ENCODE results near the gene SELENOF.
"Not testable (repeated sequence)": the region's sequence is repeated elsewhere in the genome, so short reads cannot be mapped to it uniquely, and the experiment has no call there.

SELENOF gene

GRCh38 chr1:86871001-86871400 lies 42.9 kb downstream of the SELENOF start:
- Histone ChIP-seq H3K56ac (ENCODE audit: low read length) (no peak overlapping the region), H3K4ac (ENCODE audit: low read depth, low read length) (no peak overlapping the region), H3K4me1 (ENCODE audit: control insufficient read depth, low read depth, low read length) (no peaks in the 10 kb centered on the region), H3K79me2 (ENCODE audit: control insufficient read depth, insufficient read depth, low read length) (no peaks in the 10 kb centered on the region), H2BK15ac (replicated peaks; ENCODE audit: low read depth) (no peak overlapping the region), H2BK5ac (ENCODE audit: low read length) (no peak overlapping the region), H3K27ac (ENCODE audit: low read depth, low read length) (no peak overlapping the region), H2BK120ac (ENCODE audit: low read depth, low read length) (no peak overlapping the region), H3K4me3 (ENCODE audit: low read length) (no peak overlapping the region), H3K36me3 (ENCODE audit: control insufficient read depth, insufficient read depth, low read length) (no peaks in the 10 kb centered on the region), H3K18ac (ENCODE audit: low read length) (no peak overlapping the region), H3K79me1 (ENCODE audit: low read length) (no peaks in the 10 kb centered on the region), H3K4me2 (ENCODE audit: low read length) (no peak overlapping the region), H3K23ac (ENCODE audit: low read length) (no peak overlapping the region), H3K9ac (ENCODE audit: low read length) (no peak overlapping the region), H4K5ac (ENCODE audit: low read length) (no peak overlapping the region), H3K27me3 (ENCODE audit: insufficient read depth, low read length, poor library complexity) (no peaks in the 10 kb centered on the region), H2AK5ac (ENCODE audit: low read length) (no peak overlapping the region), H4K8ac (ENCODE audit: low read depth, low read length) (no peak overlapping the region)
- no peak for DNase-seq
- no CpG with 5 or more reads among the region's 3 CpGs for WGBS (ENCODE audit: extremely low coverage, insufficient coverage, low lambda C conversion rate)

GRCh38 chr1:86868477-86868876 lies 45.4 kb downstream of the SELENOF start:
- H3K79me1 ChIP-seq (ENCODE audit: low read length), result no peaks in the 10 kb centered on the region
- no peak overlapping the region for H4K8ac ChIP-seq (ENCODE audit: low read depth, low read length)
- no peak for DNase-seq
- H2AK5ac ChIP-seq (ENCODE audit: low read length), result no peak overlapping the region
- no peak overlapping the region for H2BK15ac ChIP-seq (replicated peaks; ENCODE audit: low read depth)
- no peak overlapping the region for H3K23ac ChIP-seq (ENCODE audit: low read length)
- no peaks in the 10 kb centered on the region for H3K36me3 ChIP-seq (ENCODE audit: control insufficient read depth, insufficient read depth, low read length)
- H3K4me3 ChIP-seq (ENCODE audit: low read length), result no peak overlapping the region
- no peak overlapping the region for H3K18ac ChIP-seq (ENCODE audit: low read length)
- WGBS (ENCODE audit: extremely low coverage, insufficient coverage, low lambda C conversion rate), result no CpG with 5 or more reads among the region's 1 CpG
- no peaks in the 10 kb centered on the region for H3K4me1 ChIP-seq (ENCODE audit: control insufficient read depth, low read depth, low read length)
- no peak overlapping the region for H3K27ac ChIP-seq (ENCODE audit: low read depth, low read length)
- no peak overlapping the region for H3K56ac ChIP-seq (ENCODE audit: low read length)
- H3K9ac ChIP-seq (ENCODE audit: low read length), result no peak overlapping the region
- no peak overlapping the region for H4K5ac ChIP-seq (ENCODE audit: low read length)
- H3K4ac ChIP-seq (ENCODE audit: low read depth, low read length), result no peak overlapping the region
- no peak overlapping the region for H2BK120ac ChIP-seq (ENCODE audit: low read depth, low read length)
- H2BK5ac ChIP-seq (ENCODE audit: low read length), result no peak overlapping the region
- H3K4me2 ChIP-seq (ENCODE audit: low read length), result no peak overlapping the region
- H3K79me2 ChIP-seq (ENCODE audit: control insufficient read depth, insufficient read depth, low read length), result no peaks in the 10 kb centered on the region
- no peaks in the 10 kb centered on the region for H3K27me3 ChIP-seq (ENCODE audit: insufficient read depth, low read length, poor library complexity)

- not testable (repeated sequence) for H3K23ac ChIP-seq (ENCODE audit: low read length); H3K4me2 ChIP-seq (ENCODE audit: low read length); H2BK120ac ChIP-seq (ENCODE audit: low read depth, low read length); H3K79me1 ChIP-seq (ENCODE audit: low read length); H4K5ac ChIP-seq (ENCODE audit: low read length); H3K36me3 ChIP-seq (ENCODE audit: control insufficient read depth, insufficient read depth, low read length); H3K79me2 ChIP-seq (ENCODE audit: control insufficient read depth, insufficient read depth, low read length); H2BK15ac ChIP-seq (replicated peaks; ENCODE audit: low read depth); DNase-seq; H3K4ac ChIP-seq (ENCODE audit: low read depth, low read length); H3K18ac ChIP-seq (ENCODE audit: low read length); H3K9ac ChIP-seq (ENCODE audit: low read length); H2BK5ac ChIP-seq (ENCODE audit: low read length); H3K4me1 ChIP-seq (ENCODE audit: control insufficient read depth, low read depth, low read length); H4K8ac ChIP-seq (ENCODE audit: low read depth, low read length); H2AK5ac ChIP-seq (ENCODE audit: low read length); H3K4me3 ChIP-seq (ENCODE audit: low read length); H3K27ac ChIP-seq (ENCODE audit: low read depth, low read length); H3K27me3 ChIP-seq (ENCODE audit: insufficient read depth, low read length, poor library complexity); H3K56ac ChIP-seq (ENCODE audit: low read length)
- no CpG with 5 or more reads among the region's 4 CpGs for WGBS (ENCODE audit: extremely low coverage, insufficient coverage, low lambda C conversion rate)
These were observed 46.6 kb downstream of the SELENOF start for GRCh38 chr1:86867278-86867677.

GRCh38 chr1:86866665-86867064 lies 47.3 kb downstream of the SELENOF start:
- Histone ChIP-seq H3K79me1 (ENCODE audit: low read length) (no peaks in the 10 kb centered on the region), H3K27me3 (ENCODE audit: insufficient read depth, low read length, poor library complexity) (no peaks in the 10 kb centered on the region), H2BK5ac (ENCODE audit: low read length) (no peak overlapping the region), H3K18ac (ENCODE audit: low read length) (no peak overlapping the region), H3K9ac (ENCODE audit: low read length) (no peak overlapping the region), H2BK15ac (replicated peaks; ENCODE audit: low read depth) (no peak overlapping the region), H3K79me2 (ENCODE audit: control insufficient read depth, insufficient read depth, low read length) (no peaks in the 10 kb centered on the region), H3K4me1 (ENCODE audit: control insufficient read depth, low read depth, low read length) (no peaks in the 10 kb centered on the region), H4K5ac (ENCODE audit: low read length) (no peak overlapping the region), H3K27ac (ENCODE audit: low read depth, low read length) (no peak overlapping the region), H2BK120ac (ENCODE audit: low read depth, low read length) (no peak overlapping the region), H3K4ac (ENCODE audit: low read depth, low read length) (no peak overlapping the region), H4K8ac (ENCODE audit: low read depth, low read length) (no peak overlapping the region), H3K56ac (ENCODE audit: low read length) (no peak overlapping the region), H3K23ac (ENCODE audit: low read length) (no peak overlapping the region), H3K36me3 (ENCODE audit: control insufficient read depth, insufficient read depth, low read length) (no peaks in the 10 kb centered on the region), H2AK5ac (ENCODE audit: low read length) (no peak overlapping the region), H3K4me3 (ENCODE audit: low read length) (no peak overlapping the region), H3K4me2 (ENCODE audit: low read length) (no peak overlapping the region)
- no peak for DNase-seq

GRCh38 chr1:86865973-86866637 lies 47.8 kb downstream of the SELENOF start:
- no peak overlapping the region for H2BK15ac ChIP-seq (replicated peaks; ENCODE audit: low read depth)
- H3K27me3 ChIP-seq (ENCODE audit: insufficient read depth, low read length, poor library complexity), result no peaks in the 10 kb centered on the region
- no peak overlapping the region for H3K27ac ChIP-seq (ENCODE audit: low read depth, low read length)
- no peak overlapping the region for H2BK5ac ChIP-seq (ENCODE audit: low read length)
- no peak overlapping the region for H3K9ac ChIP-seq (ENCODE audit: low read length)
- H3K4me2 ChIP-seq (ENCODE audit: low read length), result no peak overlapping the region
- no peaks in the 10 kb centered on the region for H3K79me1 ChIP-seq (ENCODE audit: low read length)
- H3K23ac ChIP-seq (ENCODE audit: low read length), result no peak overlapping the region
- no peak overlapping the region for H4K8ac ChIP-seq (ENCODE audit: low read depth, low read length)
- no CpG with 5 or more reads among the region's 6 CpGs for WGBS (ENCODE audit: extremely low coverage, insufficient coverage, low lambda C conversion rate)
- H3K56ac ChIP-seq (ENCODE audit: low read length), result no peak overlapping the region
- no peak for DNase-seq
- H3K36me3 ChIP-seq (ENCODE audit: control insufficient read depth, insufficient read depth, low read length), result no peaks in the 10 kb centered on the region
- no peak overlapping the region for H4K5ac ChIP-seq (ENCODE audit: low read length)
- H3K18ac ChIP-seq (ENCODE audit: low read length), result no peak overlapping the region
- no peaks in the 10 kb centered on the region for H3K79me2 ChIP-seq (ENCODE audit: control insufficient read depth, insufficient read depth, low read length)
- no peak overlapping the region for H2BK120ac ChIP-seq (ENCODE audit: low read depth, low read length)
- no peak overlapping the region for H3K4me3 ChIP-seq (ENCODE audit: low read length)
- H2AK5ac ChIP-seq (ENCODE audit: low read length), result no peak overlapping the region
- H3K4ac ChIP-seq (ENCODE audit: low read depth, low read length), result no peak overlapping the region
- no peaks in the 10 kb centered on the region for H3K4me1 ChIP-seq (ENCODE audit: control insufficient read depth, low read depth, low read length)

GRCh38 chr1:86862920-86863319 lies 51.0 kb downstream of the SELENOF start:
- no peak overlapping the region for H2BK120ac ChIP-seq (ENCODE audit: low read depth, low read length)
- H3K18ac ChIP-seq (ENCODE audit: low read length), result no peak overlapping the region
- H3K4me1 ChIP-seq (ENCODE audit: control insufficient read depth, low read depth, low read length), result no peaks in the 10 kb centered on the region
- no CpG with 5 or more reads among the region's 2 CpGs for WGBS (ENCODE audit: extremely low coverage, insufficient coverage, low lambda C conversion rate)
- H3K9ac ChIP-seq (ENCODE audit: low read length), result no peak overlapping the region
- no peak overlapping the region for H3K4me2 ChIP-seq (ENCODE audit: low read length)
- no peaks in the 10 kb centered on the region for H3K36me3 ChIP-seq (ENCODE audit: control insufficient read depth, insufficient read depth, low read length)
- no peak overlapping the region for H3K27ac ChIP-seq (ENCODE audit: low read depth, low read length)
- H3K27me3 ChIP-seq (ENCODE audit: insufficient read depth, low read length, poor library complexity), result no peaks in the 10 kb centered on the region
- DNase-seq, result no peak
- H3K23ac ChIP-seq (ENCODE audit: low read length), result no peak overlapping the region
- H4K8ac ChIP-seq (ENCODE audit: low read depth, low read length), result no peak overlapping the region
- no peak overlapping the region for H2BK5ac ChIP-seq (ENCODE audit: low read length)
- H3K4me3 ChIP-seq (ENCODE audit: low read length), result no peak overlapping the region
- H3K4ac ChIP-seq (ENCODE audit: low read depth, low read length), result no peak overlapping the region
- no peak overlapping the region for H4K5ac ChIP-seq (ENCODE audit: low read length)
- no peak overlapping the region for H3K56ac ChIP-seq (ENCODE audit: low read length)
- no peak overlapping the region for H2BK15ac ChIP-seq (replicated peaks; ENCODE audit: low read depth)
- no peaks in the 10 kb centered on the region for H3K79me2 ChIP-seq (ENCODE audit: control insufficient read depth, insufficient read depth, low read length)
- H2AK5ac ChIP-seq (ENCODE audit: low read length), result no peak overlapping the region
- H3K79me1 ChIP-seq (ENCODE audit: low read length), result no peaks in the 10 kb centered on the region

Measured in mesendoderm (in vitro differentiated cells).